ENCODE data around the gene MRPL1. TPM values are rescaled to one million over a fixed set of nuclear protein-coding genes. Genes with fewer than 3 reads are reported as not detected.

MRPL1 gene
- total RNA-seq, 4 donors from 2014 or later, result 12.1 to 25.9 (median 19.0) TPM

- Histone ChIP-seq H3K4me1 (no peaks in the 10 kb centered on the region), H3K36me3 (no peaks in the 10 kb centered on the region), H3K9me3 (no peaks in the 10 kb centered on the region), H3K27me3 (no peaks in the 10 kb centered on the region), H3K4me3 (replicated peaks in 1 of 3) (no peak overlapping the region), H3K27ac (no peak overlapping the region)
- 61 to 69% methylated on average over 2 of the region's 2 CpGs for WGBS, 2 donors
- DNase-seq, result no peak
- intact Hi-C loops (cut with DNase I), result loop anchor here (10.0 kb wide), 1 partner anchor 64 kb away; the partner anchor contains the start of gene FRAS1
- TF ChIP-seq POLR2A (IDR thresholded peaks at IDR 0.05) (no peak), CTCF (IDR thresholded peaks at IDR 0.05) (no peak)
Measured at GRCh38 chr4:77990904-77991358, 128.3 kb downstream of the MRPL1 start.

- no peaks in the 10 kb centered on the region for H3K9me3 ChIP-seq
- DNase-seq, result no peak
- H3K27ac ChIP-seq, result no peak overlapping the region
- no peak overlapping the region for H3K4me3 ChIP-seq (replicated peaks in 1 of 3)
- no peaks in the 10 kb centered on the region for H3K36me3 ChIP-seq
- no peaks in the 10 kb centered on the region for H3K4me1 ChIP-seq
- 97 to 100% methylated on average over 1 of the region's 1 CpG for WGBS, 2 donors
- intact Hi-C loops (cut with DNase I), result loop anchor here (10.0 kb wide), 1 partner anchor 62 kb away; the partner anchor contains the start of gene FRAS1
- TF ChIP-seq POLR2A (IDR thresholded peaks at IDR 0.05), result no peak
- no peak for TF ChIP-seq CTCF (IDR thresholded peaks at IDR 0.05)
- no peaks in the 10 kb centered on the region for H3K27me3 ChIP-seq
Measured at GRCh38 chr4:77992581-77992980, 130.0 kb downstream of the MRPL1 start.

GRCh38 chr4:77994194-77994721 is 131.6 kb downstream of the MRPL1 start:
- Histone ChIP-seq H3K27me3 (no peaks in the 10 kb centered on the region), H3K36me3 (no peaks in the 10 kb centered on the region), H3K4me3 (replicated peaks in 1 of 3) (no peak overlapping the region), H3K27ac (no peak overlapping the region), H3K4me1 (no peaks in the 10 kb centered on the region), H3K9me3 (no peaks in the 10 kb centered on the region)
- no peak for TF ChIP-seq POLR2A (IDR thresholded peaks at IDR 0.05)
- TF ChIP-seq CTCF (IDR thresholded peaks at IDR 0.05), result peak; percentile 38 to 81 (median 65)
- intact Hi-C loops (cut with DNase I), result loop anchor here (10.0 kb wide), 1 partner anchor 61 kb away; the partner anchor contains the start of gene FRAS1
- DNase-seq, result peak; percentile 52 to 53

GRCh38 chr4:77996076-77996475 is 133.4 kb downstream of the MRPL1 start:
- Histone ChIP-seq H3K4me1 (no peaks in the 10 kb centered on the region), H3K27me3 (no peaks in the 10 kb centered on the region), H3K4me3 (replicated peaks in 1 of 3) (no peak overlapping the region), H3K9me3 (no peaks in the 10 kb centered on the region), H3K27ac (no peak overlapping the region), H3K36me3 (no peaks in the 10 kb centered on the region)
- WGBS, 2 donors, result 36 to 54% methylated on average over 3 of the region's 3 CpGs
- intact Hi-C loops (cut with DNase I), result loop anchor here (10.0 kb wide), 1 partner anchor 59 kb away; the partner anchor contains the start of gene FRAS1
- TF ChIP-seq POLR2A (IDR thresholded peaks at IDR 0.05) (no peak), CTCF (IDR thresholded peaks at IDR 0.05) (no peak)
- DNase-seq, result no peak

- Histone ChIP-seq H3K36me3 (no peaks in the 10 kb centered on the region), H3K9me3 (no peaks in the 10 kb centered on the region), H3K4me3 (replicated peaks in 1 of 3) (no peak overlapping the region), H3K27ac (no peak overlapping the region), H3K4me1 (peaks cover 0 to 7% of the 10 kb centered on the region in 2 donors), H3K27me3 (no peaks in the 10 kb centered on the region)
- 72 to 86% methylated on average over 1 of the region's 1 CpG for WGBS, 2 donors
- no peak for DNase-seq
- intact Hi-C loops (cut with DNase I), result no loop called here
- TF ChIP-seq POLR2A (IDR thresholded peaks at IDR 0.05) (no peak), CTCF (IDR thresholded peaks at IDR 0.05) (no peak)
Measured at GRCh38 chr4:78001531-78001930, 138.9 kb downstream of the MRPL1 start.

Measured in thyroid gland (tissue), 4 donors.